Measurements from ENCODE around the gene SEZ6.

GRCh38 chr17:29042026-29042678 lies 36.3 kb upstream of the SEZ6 start:
- no peak for TF ChIP-seq ZNF8 (CRISPR knock-in tag; IDR thresholded peaks at IDR 0.05)
- no peak for TF ChIP-seq ISL1 (CRISPR knock-in tag; IDR thresholded peaks at IDR 0.05)
- TF ChIP-seq ARNTL (CRISPR knock-in tag; IDR thresholded peaks at IDR 0.05; ENCODE audit: borderline replicate concordance, low read depth), result no peak
- TF ChIP-seq ZFP30 (CRISPR knock-in tag; IDR thresholded peaks at IDR 0.05), result no peak
- no peak for TF ChIP-seq OSR1 (CRISPR knock-in tag; IDR thresholded peaks at IDR 0.05)

All from SK-N-SH treated with all-trans-retinoic acid at 6 μM for 48 hours (cell line).